IMR-90 (cell line): ENCODE results near the gene PRTFDC1.

ENCODE experiments used
- CTCF ChIP-seq: conservative IDR thresholded peaks from 2 replicates; pipeline ENCODE4 v1.5.1; 2012; ENCODE audit warnings: mild to moderate bottlenecking, low read depth, low read length, improper control_type of control experiment
- ELK1 ChIP-seq: fragments of 150-350 bp; IDR thresholded peaks from 2 replicates; pipeline ENCODE4 v1.6.1; 2016; ENCODE audit warnings: low read depth, mild to moderate bottlenecking, low read length, moderate library complexity, borderline replicate concordance
- FOS ChIP-seq: fragments of 150-350 bp; IDR thresholded peaks from 2 replicates; pipeline ENCODE4 v1.6.1; 2016; ENCODE audit warnings: low read depth, low read length
- POLR2A ChIP-seq: IDR thresholded peaks from 2 replicates; pipeline ENCODE4 v1.6.1; 2012; ENCODE audit warnings: mild to moderate bottlenecking, low read depth, low read length
- RAD21 ChIP-seq: IDR thresholded peaks from 2 replicates; pipeline ENCODE4 v1.6.1; 2012; ENCODE audit warnings: low read length, improper control_type of control experiment
- SMC3 ChIP-seq: fragments of 150-350 bp; IDR thresholded peaks from 2 replicates; pipeline ENCODE4 v1.6.1; 2016; ENCODE audit warnings: low read depth, mild to moderate bottlenecking, antibody characterized with exemption, low read length, moderate library complexity

GRCh38 chr10:24917979-24918378 is 34.4 kb downstream of the PRTFDC1 start:
- TF ChIP-seq CTCF (no peak), POLR2A (no peak), RAD21 (no peak), FOS (no peak), ELK1 (no peak), SMC3 (no peak)
